ENCODE results near the gene NVL. TPM values are rescaled to one million over a fixed set of nuclear protein-coding genes. Genes with fewer than 3 reads are reported as not detected.
A peak's percentile ranks its signal among the peaks of the same experiment; 100 is the strongest.

NVL gene
- total and polyA plus RNA-seq, 2 experiments from 2014 or later, result 24.0 to 32.7 TPM

GRCh38 chr1:224253721-224254120 lies 76.3 kb downstream of the NVL start:
- no peaks in the 10 kb centered on the region for H3K4me1 ChIP-seq (ENCODE audit: low read depth)
- H3K27me3 ChIP-seq, result no peaks in the 10 kb centered on the region
- no peaks in the 10 kb centered on the region for H3K9me3 ChIP-seq (ENCODE audit: low read depth)
- H3K36me3 ChIP-seq, result peaks cover 4% of the 10 kb centered on the region
- TF ChIP-seq CTCF (IDR thresholded peaks at IDR 0.05; ENCODE audit: low read depth, low read length), result no peak
- H3K27ac ChIP-seq, result no peak overlapping the region
- H3K4me3 ChIP-seq, result no peak overlapping the region
- no peak for DNase-seq (ENCODE audit: low read depth in 1 of 2, low spot score in 1 of 2)

DNA sequence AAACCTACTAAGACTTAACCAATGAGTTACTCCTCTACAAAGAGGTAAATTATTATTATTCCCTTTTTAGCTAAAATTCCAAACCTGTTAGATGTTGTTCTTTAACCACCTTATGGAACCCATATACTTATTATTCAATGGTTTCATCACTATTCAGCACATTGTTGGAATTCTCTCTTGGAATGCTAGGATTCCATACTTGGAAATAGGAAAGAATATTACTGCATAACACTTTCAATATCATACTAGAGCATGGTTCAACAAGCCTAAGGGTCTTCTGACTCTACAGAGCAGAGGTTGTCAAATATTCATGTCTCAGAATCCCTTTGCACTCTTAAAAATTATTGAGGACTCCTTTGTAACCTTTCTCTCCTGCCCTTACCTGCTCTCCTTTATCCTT lies 77.5 kb downstream of the NVL start:
- no peak overlapping the region for H3K4me3 ChIP-seq
- H3K27ac ChIP-seq, result no peak overlapping the region
- no peak for DNase-seq (ENCODE audit: low read depth in 1 of 2, low spot score in 1 of 2)
- no peaks in the 10 kb centered on the region for H3K4me1 ChIP-seq (ENCODE audit: low read depth)
- no peak for TF ChIP-seq CTCF (IDR thresholded peaks at IDR 0.05; ENCODE audit: low read depth, low read length)
- no peaks in the 10 kb centered on the region for H3K27me3 ChIP-seq
- H3K36me3 ChIP-seq, result peaks cover 13% of the 10 kb centered on the region
- no peaks in the 10 kb centered on the region for H3K9me3 ChIP-seq (ENCODE audit: low read depth)

DNA sequence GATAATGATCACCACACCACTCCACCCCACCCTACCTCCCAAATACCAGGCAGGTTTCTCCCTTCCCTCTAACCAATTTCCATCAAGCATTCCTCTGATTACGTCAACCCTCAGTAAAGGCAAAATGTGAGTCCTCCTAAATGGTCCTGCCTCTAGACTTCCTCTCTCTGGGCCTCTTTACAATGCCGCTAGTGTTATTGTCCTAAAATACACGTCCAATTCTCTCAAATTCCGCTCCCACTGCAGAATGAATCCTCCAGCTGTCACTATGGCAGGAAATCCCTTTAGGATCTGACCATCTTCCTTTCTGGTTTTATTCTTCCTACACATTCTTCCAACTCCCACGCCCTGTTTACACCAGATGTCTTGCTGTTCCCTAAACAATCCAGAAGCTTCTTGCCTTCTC lies 78.2 kb downstream of the NVL start:
- H3K27me3 ChIP-seq, result no peaks in the 10 kb centered on the region
- no peak for TF ChIP-seq CTCF (IDR thresholded peaks at IDR 0.05; ENCODE audit: low read depth, low read length)
- H3K27ac ChIP-seq, result no peak overlapping the region
- H3K4me1 ChIP-seq (ENCODE audit: low read depth), result no peaks in the 10 kb centered on the region
- H3K9me3 ChIP-seq (ENCODE audit: low read depth), result no peaks in the 10 kb centered on the region
- H3K36me3 ChIP-seq, result peaks cover 13% of the 10 kb centered on the region
- no peak overlapping the region for H3K4me3 ChIP-seq
- DNase-seq (ENCODE audit: low read depth in 1 of 2, low spot score in 1 of 2), result peak in 1 of 2 donors; percentile 7

DNA sequence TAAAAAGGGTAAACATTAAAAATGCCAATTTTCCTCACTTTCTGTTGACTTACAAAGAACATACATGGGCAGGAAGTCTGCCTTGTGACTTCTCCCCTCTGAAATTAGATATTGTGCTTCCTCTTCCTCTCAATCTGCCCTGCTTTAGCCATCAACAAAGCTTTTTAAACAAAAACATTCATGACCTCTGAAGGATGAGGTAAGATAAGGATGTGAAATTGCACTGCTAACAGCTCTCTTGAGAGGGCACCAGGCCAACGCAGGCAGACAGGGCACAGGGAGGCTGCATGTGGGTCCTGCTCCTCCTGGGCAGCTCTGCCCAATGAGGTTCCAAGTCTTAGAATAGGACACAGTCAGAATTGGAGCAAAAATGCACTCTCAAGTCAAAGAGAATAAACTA lies 84.8 kb downstream of the NVL start:
- H3K27ac ChIP-seq, result no peak overlapping the region
- H3K36me3 ChIP-seq, result peaks cover 13% of the 10 kb centered on the region
- H3K27me3 ChIP-seq, result no peaks in the 10 kb centered on the region
- no peak overlapping the region for H3K4me3 ChIP-seq
- DNase-seq (ENCODE audit: low read depth in 1 of 2, low spot score in 1 of 2), result peak in 1 of 2 donors; percentile 59
- H3K9me3 ChIP-seq (ENCODE audit: low read depth), result no peaks in the 10 kb centered on the region
- H3K4me1 ChIP-seq (ENCODE audit: low read depth), result no peaks in the 10 kb centered on the region
- TF ChIP-seq CTCF (IDR thresholded peaks at IDR 0.05; ENCODE audit: low read depth, low read length), result no peak

GRCh38 chr1:224238756-224239155 lies 91.2 kb downstream of the NVL start:
- no peak for DNase-seq (ENCODE audit: low read depth in 1 of 2, low spot score in 1 of 2)
- TF ChIP-seq CTCF (IDR thresholded peaks at IDR 0.05; ENCODE audit: low read depth, low read length), result no peak
- Histone ChIP-seq H3K4me3 (no peak overlapping the region), H3K27me3 (no peaks in the 10 kb centered on the region), H3K27ac (no peak overlapping the region), H3K36me3 (peaks cover 12% of the 10 kb centered on the region), H3K9me3 (ENCODE audit: low read depth) (no peaks in the 10 kb centered on the region), H3K4me1 (ENCODE audit: low read depth) (no peaks in the 10 kb centered on the region)

DNA sequence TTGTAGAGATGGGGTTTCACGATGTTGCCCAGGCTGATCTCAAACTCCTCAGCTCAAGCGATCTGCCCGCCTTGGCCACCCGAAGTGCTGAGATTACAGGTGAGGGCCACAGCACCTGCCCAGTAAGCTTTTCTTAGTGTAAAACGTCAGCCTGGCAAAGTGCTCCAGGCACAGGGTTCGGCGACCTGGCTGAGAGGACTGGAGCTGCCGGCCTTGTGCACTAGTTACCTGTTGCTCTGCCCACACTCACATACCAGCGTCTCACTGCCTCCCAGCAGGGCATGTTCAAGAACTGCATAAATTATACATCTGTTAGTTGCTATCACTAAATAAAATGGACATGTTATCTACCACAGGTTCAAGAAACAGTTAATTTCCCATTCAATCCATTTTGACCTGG lies 91.8 kb downstream of the NVL start:
- no peaks in the 10 kb centered on the region for H3K9me3 ChIP-seq (ENCODE audit: low read depth)
- TF ChIP-seq CTCF (IDR thresholded peaks at IDR 0.05; ENCODE audit: low read depth, low read length), result no peak
- no peaks in the 10 kb centered on the region for H3K4me1 ChIP-seq (ENCODE audit: low read depth)
- H3K27ac ChIP-seq, result no peak overlapping the region
- H3K36me3 ChIP-seq, result peaks cover 12% of the 10 kb centered on the region
- no peak overlapping the region for H3K4me3 ChIP-seq
- no peaks in the 10 kb centered on the region for H3K27me3 ChIP-seq
- DNase-seq (ENCODE audit: low read depth in 1 of 2, low spot score in 1 of 2), result no peak
